Measurements from ENCODE around the gene GPR179. TPM values are rescaled to one million over a fixed set of nuclear protein-coding genes. Genes with fewer than 3 reads are reported as not detected.

Gene GPR179
- polyA plus RNA-seq, 1 donor (not counting 4 experiments of a cell fraction or from before 2014, with no cell fraction given) = 0.01 TPM

DNA sequence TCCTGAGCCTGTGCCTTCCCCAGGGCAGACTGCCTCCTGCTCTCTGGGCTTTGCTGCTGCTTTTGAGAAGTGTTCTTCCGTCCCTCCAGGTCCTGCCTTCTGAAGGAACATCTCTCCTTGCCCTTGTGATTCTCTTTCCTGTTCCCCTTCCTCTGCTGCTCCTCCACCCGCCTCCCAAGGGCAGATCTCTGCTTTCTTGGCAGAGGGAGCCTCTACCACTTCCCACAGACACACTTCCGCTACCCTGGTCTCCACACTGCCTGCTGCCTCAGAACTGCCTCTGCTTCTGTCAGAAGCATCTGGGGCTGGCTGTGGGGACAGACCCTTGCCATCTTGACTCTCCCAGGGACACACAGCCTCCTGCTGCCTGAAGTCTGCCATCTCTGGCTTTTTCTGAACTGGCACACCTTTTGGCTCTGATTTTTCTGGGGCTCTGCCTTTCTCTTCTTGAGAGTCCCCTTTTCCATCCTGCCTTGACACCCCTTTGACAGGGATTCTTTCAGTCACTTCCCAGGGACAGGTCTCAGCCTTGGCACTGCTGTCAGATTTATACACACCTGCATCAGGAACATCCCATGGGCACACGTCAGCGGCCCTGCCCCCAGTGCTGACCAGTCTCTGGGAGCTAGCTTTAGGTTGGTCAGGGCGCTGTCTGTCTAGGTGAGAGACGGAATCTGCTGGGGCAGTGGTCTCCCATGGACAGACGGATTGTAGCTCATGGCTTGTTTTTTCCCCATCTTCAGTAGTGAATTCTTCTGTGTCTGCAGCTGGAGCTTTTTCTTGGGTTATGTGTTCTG lies 16.6 kb downstream of the GPR179 start:
- peaks cover 4 to 9% of the 10 kb centered on the region in 2 experiments for H3K36me3 ChIP-seq (ENCODE audit: control insufficient read depth in 2 of 2, extremely low read depth in 1 of 2, insufficient read depth in 2 of 2, low read length in 2 of 2)
- dilution Hi-C loops (cut with MboI; ENCODE audit: extremely low pct_ligation_motif_present, low sequenced_read_pairs) = no loop called here
- H3K4me2 ChIP-seq (ENCODE audit: control insufficient read depth, extremely low read depth, insufficient read depth, low read depth, low read length) = no peak overlapping the region
- no peaks in the 10 kb centered on the region for H3K9me1 ChIP-seq (ENCODE audit: control insufficient read depth, extremely low read depth, insufficient read depth, low read length)
- no peak overlapping the region for H3K27ac ChIP-seq (ENCODE audit: control insufficient read depth, insufficient read depth, low read length)
- no peaks in the 10 kb centered on the region for H3K4me1 ChIP-seq (ENCODE audit: control insufficient read depth, extremely low read depth, insufficient read depth, low read length)
- H3K9ac ChIP-seq (ENCODE audit: control insufficient read depth, extremely low read depth, insufficient read depth, low read length) = no peak overlapping the region
- FAIRE-seq (no peak), DNase-seq (ENCODE audit: low read depth, low spot score) (no peak)
- no peak for TF ChIP-seq EZH2 (IDR thresholded peaks at IDR 0.05; ENCODE audit: low read length)
- no peaks in the 10 kb centered on the region for H3K27me3 ChIP-seq (ENCODE audit: control insufficient read depth, extremely low read depth, insufficient read depth, low read length)
- H4K20me1 ChIP-seq (ENCODE audit: control insufficient read depth, extremely low read depth, insufficient read depth, low read length) = no peaks in the 10 kb centered on the region
- no peaks in the 10 kb centered on the region for H3K9me3 ChIP-seq (ENCODE audit: control insufficient read depth, low read depth, low read length)
- no peak overlapping the region for H3K4me3 ChIP-seq (ENCODE audit: control insufficient read depth in 2 of 3, extremely low read depth in 1 of 3, insufficient read depth in 2 of 3, low read depth in 1 of 3, low read length in 3 of 3)
- no peaks in the 10 kb centered on the region for H3K79me2 ChIP-seq (ENCODE audit: control insufficient read depth, insufficient read depth, low read length)
- H2AFZ ChIP-seq (ENCODE audit: control insufficient read depth, low read length) = no peak overlapping the region

DNA sequence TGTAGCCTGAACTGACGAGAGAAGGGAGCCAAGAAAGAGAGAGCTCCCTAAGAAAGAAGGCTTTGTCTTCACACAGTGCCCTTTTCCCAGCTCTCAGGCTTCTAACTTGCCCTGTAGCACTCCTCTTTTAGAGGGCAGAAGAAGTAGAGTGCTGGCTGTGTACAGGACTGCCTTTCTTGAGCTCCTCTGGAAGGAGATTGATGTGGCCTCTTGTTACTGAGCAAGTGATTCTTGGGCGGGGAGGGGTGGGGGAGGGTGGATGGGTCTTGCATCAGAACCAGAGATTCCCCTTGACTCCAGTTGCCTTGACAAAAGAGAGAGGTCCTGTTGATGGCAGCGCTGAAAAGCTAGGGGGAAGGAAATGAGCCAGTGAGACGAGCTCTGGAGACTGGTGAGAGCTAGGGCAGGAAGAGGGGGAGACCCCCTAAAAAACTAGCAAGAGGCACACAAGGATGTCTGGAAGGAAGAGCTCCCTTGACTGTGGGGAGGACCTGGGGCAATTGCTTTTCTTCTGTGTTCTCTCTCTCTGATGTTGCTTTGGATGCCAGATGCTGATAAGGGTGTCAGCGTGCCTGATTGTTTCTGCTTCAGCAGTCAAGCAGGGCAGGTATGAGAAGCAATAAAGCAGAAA lies 18.4 kb downstream of the GPR179 start:
- no peak for TF ChIP-seq EZH2 (IDR thresholded peaks at IDR 0.05; ENCODE audit: low read length)
- TF ChIP-seq, protein P1, sequence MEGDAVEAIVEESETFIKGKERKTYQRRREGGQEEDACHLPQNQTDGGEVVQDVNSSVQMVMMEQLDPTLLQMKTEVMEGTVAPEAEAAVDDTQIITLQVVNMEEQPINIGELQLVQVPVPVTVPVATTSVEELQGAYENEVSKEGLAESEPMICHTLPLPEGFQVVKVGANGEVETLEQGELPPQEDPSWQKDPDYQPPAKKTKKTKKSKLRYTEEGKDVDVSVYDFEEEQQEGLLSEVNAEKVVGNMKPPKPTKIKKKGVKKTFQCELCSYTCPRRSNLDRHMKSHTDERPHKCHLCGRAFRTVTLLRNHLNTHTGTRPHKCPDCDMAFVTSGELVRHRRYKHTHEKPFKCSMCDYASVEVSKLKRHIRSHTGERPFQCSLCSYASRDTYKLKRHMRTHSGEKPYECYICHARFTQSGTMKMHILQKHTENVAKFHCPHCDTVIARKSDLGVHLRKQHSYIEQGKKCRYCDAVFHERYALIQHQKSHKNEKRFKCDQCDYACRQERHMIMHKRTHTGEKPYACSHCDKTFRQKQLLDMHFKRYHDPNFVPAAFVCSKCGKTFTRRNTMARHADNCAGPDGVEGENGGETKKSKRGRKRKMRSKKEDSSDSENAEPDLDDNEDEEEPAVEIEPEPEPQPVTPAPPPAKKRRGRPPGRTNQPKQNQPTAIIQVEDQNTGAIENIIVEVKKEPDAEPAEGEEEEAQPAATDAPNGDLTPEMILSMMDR (optimal IDR thresholded peaks at IDR 0.05 in 1 of 3, IDR thresholded peaks at IDR 0.05 in 1 of 3, conservative IDR thresholded peaks at IDR 0.05 in 1 of 3; ENCODE audit: extremely low read depth in 1 of 3, insufficient read depth in 2 of 3, low read length in 3 of 3) = no peak
- no peak for FAIRE-seq
- dilution Hi-C loops (cut with MboI; ENCODE audit: extremely low pct_ligation_motif_present, low sequenced_read_pairs) = no loop called here

More for the DNA sequence above, 18.4 kb downstream of the GPR179 start:
- H3K9me3 ChIP-seq (ENCODE audit: control insufficient read depth, low read depth, low read length) = no peaks in the 10 kb centered on the region
- no peak overlapping the region for H3K4me2 ChIP-seq (ENCODE audit: control insufficient read depth, extremely low read depth, insufficient read depth, low read depth, low read length)
- H3K27ac ChIP-seq (ENCODE audit: control insufficient read depth, insufficient read depth, low read length) = no peak overlapping the region
- H3K4me3 ChIP-seq (ENCODE audit: control insufficient read depth in 2 of 3, extremely low read depth in 1 of 3, insufficient read depth in 2 of 3, low read depth in 1 of 3, low read length in 3 of 3) = no peak overlapping the region
- no peak for DNase-seq (ENCODE audit: low read depth, low spot score)
- no peak overlapping the region for H3K9ac ChIP-seq (ENCODE audit: control insufficient read depth, extremely low read depth, insufficient read depth, low read length)
- peaks cover 6% of the 10 kb centered on the region for H3K4me1 ChIP-seq (ENCODE audit: control insufficient read depth, extremely low read depth, insufficient read depth, low read length)
- no peaks in the 10 kb centered on the region for H3K9me1 ChIP-seq (ENCODE audit: control insufficient read depth, extremely low read depth, insufficient read depth, low read length)
- no peaks in the 10 kb centered on the region for H4K20me1 ChIP-seq (ENCODE audit: control insufficient read depth, extremely low read depth, insufficient read depth, low read length)
- no peaks in the 10 kb centered on the region for H3K27me3 ChIP-seq (ENCODE audit: control insufficient read depth, extremely low read depth, insufficient read depth, low read length)
- H2AFZ ChIP-seq (ENCODE audit: control insufficient read depth, low read length) = no peak overlapping the region
- peaks cover 6 to 12% of the 10 kb centered on the region in 2 experiments for H3K36me3 ChIP-seq (ENCODE audit: control insufficient read depth in 2 of 2, extremely low read depth in 1 of 2, insufficient read depth in 2 of 2, low read length in 2 of 2)
- H3K79me2 ChIP-seq (ENCODE audit: control insufficient read depth, insufficient read depth, low read length) = no peaks in the 10 kb centered on the region
